Testis (tissue), 3 donors: ENCODE results near the gene IFNGR2. TPM values are rescaled to one million over a fixed set of nuclear protein-coding genes. Genes with fewer than 3 reads are reported as not detected.
A peak's percentile ranks its signal among the peaks of the same experiment; 100 is the strongest.

Experiments
- DNase-seq: peaks from one replicate; pipeline ENCODE4 v3.0.0-alpha.2; 2019
- H3K27ac ChIP-seq, 2 donors: fragments of 200-600 bp; sonication (generic); one replicate each; pipeline ENCODE4 v1.5.1; 2019
- H3K27me3 ChIP-seq: fragments of 200-600 bp; sonication (generic); one replicate; pipeline ENCODE4 v1.5.1; 2019
- H3K36me3 ChIP-seq: fragments of 200-600 bp; sonication (generic); one replicate; pipeline ENCODE4 v1.5.1; 2017; ENCODE audit warnings: low read depth; ENCODE audit errors: missing control alignments
- H3K4me1 ChIP-seq: fragments of 200-600 bp; sonication (generic); one replicate; pipeline ENCODE4 v1.5.1; 2019
- H3K4me3 ChIP-seq, 2 donors: fragments of 200-600 bp; sonication (generic); one replicate each; pipeline ENCODE4 v1.5.1; 2017 to 2019
- H3K9me3 ChIP-seq: fragments of 200-600 bp; sonication (generic); one replicate; pipeline ENCODE4 v1.5.1; 2017
- CTCF ChIP-seq, 3 experiments: fragments of 450-650 bp in 2 of 3; fragments of 200-600 bp in 1 of 3; sonication (generic) in 1 of 3; IDR thresholded peaks; one replicate each; pipeline ENCODE4 v1.5.1; 2016 to 2019; ENCODE audit warnings: antibody characterized with exemption in 3 of 3, mild to moderate bottlenecking in 2 of 3, moderate library complexity in 1 of 3
- POLR2A ChIP-seq: fragments of 450-650 bp; IDR thresholded peaks from one replicate; pipeline ENCODE4 v1.6.1; 2017; ENCODE audit warnings: antibody characterized with exemption, mild to moderate bottlenecking, moderate library complexity
- WGBS, 2 donors: methylation state at CpG; one replicate each; pipeline ENCODE4 v1.1.5; 2018; 5-methylcytosine and 5-hydroxymethylcytosine counted together
- intact Hi-C: fragments of 100-400 bp; cut with DNase I; formaldehyde crosslinking; loops from one replicate; pipeline ENCODE4 v1.15.1; 2023; ENCODE audit warnings: low total_unique reads
- polyA plus RNA-seq: library from polyadenylated mRNA; stranded (reverse); fragments of 350-450 nt; fragmentation: Illumina TruSeq; extraction: RNeasy Lipid Tissue Mini Kit (QIAGEN cat#74804); gene quantifications from one replicate; pipeline ENCODE4 v1.2.3, GENCODE V29; 2014; ENCODE audit warnings: low read depth, low replicate concordance; ENCODE audit not compliant: insufficient read depth
- total RNA-seq, 2 donors: library from RNA; depleted of rRNA; stranded (reverse); fragments of >200 nt; gene quantifications; one replicate each; pipeline ENCODE4 v1.2.3, GENCODE V29; 2016

The IFNGR2 gene
- total and polyA plus RNA-seq, 3 donors from 2014 or later: 87.6 to 108 (median 91.9) TPM

GRCh38 chr21:33397717-33398116, 5.5 kb upstream of the IFNGR2 start:
- H3K4me3 ChIP-seq: no peak overlapping the region
- no peaks in the 10 kb centered on the region for H3K4me1 ChIP-seq
- no peak overlapping the region for H3K27ac ChIP-seq
- intact Hi-C loops: no loop called here
- H3K36me3 ChIP-seq: no peaks in the 10 kb centered on the region
- no peaks in the 10 kb centered on the region for H3K27me3 ChIP-seq
- TF ChIP-seq CTCF (IDR thresholded peaks at IDR 0.05) (no peak), POLR2A (no peak)
- WGBS, 2 donors: 94 to 95% methylated on average over 3 of the region's 3 CpGs
- no peaks in the 10 kb centered on the region for H3K9me3 ChIP-seq
- DNase-seq: no peak

GRCh38 chr21:33398361-33398760, 4.9 kb upstream of the IFNGR2 start:
- intact Hi-C loops: no loop called here
- DNase-seq: no peak
- Histone ChIP-seq H3K27me3 (no peaks in the 10 kb centered on the region), H3K4me1 (no peaks in the 10 kb centered on the region), H3K27ac (no peak overlapping the region), H3K9me3 (no peaks in the 10 kb centered on the region), H3K36me3 (no peaks in the 10 kb centered on the region), H3K4me3 (no peak overlapping the region)
- WGBS, 2 donors: 80% methylated on average over 5 of the region's 5 CpGs
- TF ChIP-seq POLR2A (no peak), CTCF (IDR thresholded peaks at IDR 0.05) (no peak)

- TF ChIP-seq CTCF (IDR thresholded peaks at IDR 0.05) (no peak), POLR2A (no peak)
- intact Hi-C loops: no loop called here
- no peaks in the 10 kb centered on the region for H3K27me3 ChIP-seq
- 65 to 68% methylated on average over 6 of the region's 6 CpGs for WGBS, 2 donors
- no peak overlapping the region for H3K27ac ChIP-seq
- no peak for DNase-seq
- H3K36me3 ChIP-seq: no peaks in the 10 kb centered on the region
- no peaks in the 10 kb centered on the region for H3K9me3 ChIP-seq
- no peak overlapping the region for H3K4me3 ChIP-seq
- peaks cover 16% of the 10 kb centered on the region for H3K4me1 ChIP-seq
These were observed 1.6 kb upstream of the IFNGR2 start for GRCh38 chr21:33401630-33401992.

- intact Hi-C loops: no loop called here
- TF ChIP-seq POLR2A (no peak), CTCF (IDR thresholded peaks at IDR 0.05) (no peak)
- peak overlapping the region; percentile 93 to 95 for H3K27ac ChIP-seq
- 35 to 36% methylated on average over 43 to 45 of the region's 45 CpGs for WGBS, 2 donors
- H3K4me3 ChIP-seq: peak overlapping the region; percentile 71 to 80
- no peaks in the 10 kb centered on the region for H3K9me3 ChIP-seq
- DNase-seq: peak; percentile 75
- peaks cover 16% of the 10 kb centered on the region for H3K4me1 ChIP-seq
- no peaks in the 10 kb centered on the region for H3K36me3 ChIP-seq
- no peaks in the 10 kb centered on the region for H3K27me3 ChIP-seq
These were observed 923 bp upstream of the IFNGR2 start for GRCh38 chr21:33402001-33402979.
